H7 (cell line): ENCODE data around the gene ACOX1. TPM values are rescaled to one million over a fixed set of nuclear protein-coding genes. Genes with fewer than 3 reads are reported as not detected.

ENCODE experiments used
- DNase-seq: peaks from one replicate; pipeline ENCODE4 v3.0.0; 2012
- H3K27me3 ChIP-seq: 2 replicates; pipeline ENCODE4 v1.6.0; 2011; ENCODE audit warnings: mild to moderate bottlenecking, low read length; ENCODE audit not compliant: control insufficient read depth, insufficient read depth
- H3K36me3 ChIP-seq: replicated peaks from 2 replicates; pipeline ENCODE4 v1.5.1; 2011; ENCODE audit warnings: low read length; ENCODE audit not compliant: control insufficient read depth, insufficient read depth
- H3K4me3 ChIP-seq: 2 replicates; pipeline ENCODE4 v1.5.1; 2011; ENCODE audit warnings: low read depth, mild to moderate bottlenecking, control low read depth, low read length, moderate library complexity; ENCODE audit not compliant: insufficient read depth
- total RNA-seq: library from RNA; depleted of rRNA; stranded (reverse); fragments of >200 nt; shearing (Covaris generic); gene quantifications from 2 replicates; pipeline ENCODE4 v1.2.3, GENCODE V29; 2014; rRNA removed

The ACOX1 gene
- total RNA-seq = 35.1 and 38.3 TPM in 2 replicates

- Histone ChIP-seq H3K36me3 (no peaks in the 10 kb centered on the region), H3K27me3 (no peaks in the 10 kb centered on the region), H3K4me3 (peak within 1 kb of the TSS; percentile 82)
- DNase-seq = peak; percentile 95
Measured at GRCh38 chr17:75978938-75979704, at the start of gene ACOX1, which contains the start of gene TEN1. Gene ACOX1, minus strand, starts transcription at chr17:75979166. Its CDS starts 93 bp downstream, at chr17:75979073. Gene TEN1, plus strand, starts transcription at chr17:75979240. Its CDS starts 6,953 bp downstream, at chr17:75986193.

GRCh38 chr17:76027159-76027839 is 48.3 kb upstream of the ACOX1 start, which contains the start of gene EVPL:
Gene EVPL, minus strand, starts transcription at chr17:76027306. Its CDS starts 108 bp downstream, at chr17:76027198.
- no peak within 1 kb of the TSS for H3K4me3 ChIP-seq
- H3K36me3 ChIP-seq = no peaks in the 10 kb centered on the region
- H3K27me3 ChIP-seq = no peaks in the 10 kb centered on the region
- peak; percentile 49 for DNase-seq

DNA sequence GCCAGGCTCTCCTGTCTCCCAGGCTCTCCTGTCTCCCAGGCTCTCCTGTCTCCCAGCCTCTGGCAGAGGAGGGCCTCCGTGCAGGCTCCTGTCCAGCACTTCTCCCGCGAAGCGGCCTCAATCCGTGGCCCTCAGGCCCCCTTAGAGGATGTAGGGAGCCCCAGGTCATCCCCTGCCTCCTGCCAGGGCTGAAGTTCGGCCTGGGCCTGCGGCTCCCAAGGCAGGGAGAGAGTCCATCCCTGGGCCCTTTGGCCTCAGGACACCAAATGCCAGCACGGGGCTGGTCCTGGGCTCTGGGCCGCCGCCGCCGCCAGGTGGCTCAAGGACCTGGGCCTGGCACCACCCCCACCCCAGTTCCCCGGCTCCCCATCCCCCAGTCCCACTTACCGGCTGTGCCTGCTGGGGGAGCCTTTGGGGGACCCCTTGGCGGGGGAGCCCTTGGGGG is 47.8 kb upstream of the ACOX1 start:
- no peaks in the 10 kb centered on the region for H3K36me3 ChIP-seq
- no peaks in the 10 kb centered on the region for H3K27me3 ChIP-seq
- peak; percentile 36 for DNase-seq
- no peak overlapping the region for H3K4me3 ChIP-seq

GRCh38 chr17:76025294-76025693 is 46.3 kb upstream of the ACOX1 start:
- Histone ChIP-seq H3K27me3 (no peaks in the 10 kb centered on the region), H3K4me3 (no peak overlapping the region), H3K36me3 (no peaks in the 10 kb centered on the region)
- no peak for DNase-seq

- no peaks in the 10 kb centered on the region for H3K36me3 ChIP-seq
- H3K4me3 ChIP-seq = no peak overlapping the region
- DNase-seq = no peak
- H3K27me3 ChIP-seq = no peaks in the 10 kb centered on the region
Measured at GRCh38 chr17:76024353-76024752, 45.4 kb upstream of the ACOX1 start.

GRCh38 chr17:76023900-76024237 is 44.9 kb upstream of the ACOX1 start:
- Histone ChIP-seq H3K4me3 (no peak overlapping the region), H3K36me3 (no peaks in the 10 kb centered on the region), H3K27me3 (no peaks in the 10 kb centered on the region)
- DNase-seq = no peak

DNA sequence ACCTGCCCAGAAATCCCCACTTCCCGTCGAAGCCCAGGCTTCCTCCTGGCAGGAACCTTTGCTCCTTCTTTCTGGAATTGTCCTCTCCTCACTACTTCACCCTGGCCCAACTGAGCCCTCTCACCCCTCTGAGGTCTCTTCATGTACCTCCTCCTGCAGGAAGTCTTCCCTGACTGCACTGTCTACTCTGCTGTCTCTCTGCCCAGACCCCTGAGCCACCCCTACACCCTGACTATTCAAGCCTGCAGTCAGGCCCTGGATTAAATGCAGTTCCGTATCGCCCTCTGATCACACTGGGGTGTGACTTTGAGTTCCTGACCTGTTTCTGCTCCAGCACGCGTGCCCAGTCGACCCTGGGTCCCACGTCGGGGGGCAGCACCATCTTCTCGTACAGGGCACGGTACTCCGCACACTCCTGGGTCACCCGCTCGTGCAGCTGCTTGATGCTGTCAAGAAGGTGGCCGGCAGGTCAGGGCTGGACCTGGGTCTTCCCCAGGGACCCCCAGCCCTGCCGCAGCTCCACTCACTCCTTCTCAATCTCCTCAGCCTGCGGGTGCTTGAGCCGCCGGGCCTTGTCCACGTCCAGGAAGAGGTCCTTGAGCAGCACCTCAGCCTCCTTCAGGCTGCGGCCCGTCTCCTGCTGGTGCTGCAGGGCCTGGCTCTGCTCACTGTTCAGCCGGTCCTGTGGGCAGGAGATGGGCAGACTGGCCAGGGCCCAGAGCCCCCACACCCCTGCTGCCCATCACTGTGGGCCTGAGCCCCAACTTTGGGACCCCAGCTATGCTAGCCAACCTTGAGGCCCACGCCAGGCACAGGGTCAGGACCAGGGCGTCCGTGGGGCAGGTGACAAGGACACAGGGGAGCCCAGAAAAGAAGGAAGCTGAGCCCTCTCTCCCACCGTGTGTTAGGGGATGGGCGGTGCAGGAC is 44.3 kb upstream of the ACOX1 start:
- no peaks in the 10 kb centered on the region for H3K27me3 ChIP-seq
- DNase-seq = no peak
- H3K36me3 ChIP-seq = no peaks in the 10 kb centered on the region
- no peak overlapping the region for H3K4me3 ChIP-seq

DNA sequence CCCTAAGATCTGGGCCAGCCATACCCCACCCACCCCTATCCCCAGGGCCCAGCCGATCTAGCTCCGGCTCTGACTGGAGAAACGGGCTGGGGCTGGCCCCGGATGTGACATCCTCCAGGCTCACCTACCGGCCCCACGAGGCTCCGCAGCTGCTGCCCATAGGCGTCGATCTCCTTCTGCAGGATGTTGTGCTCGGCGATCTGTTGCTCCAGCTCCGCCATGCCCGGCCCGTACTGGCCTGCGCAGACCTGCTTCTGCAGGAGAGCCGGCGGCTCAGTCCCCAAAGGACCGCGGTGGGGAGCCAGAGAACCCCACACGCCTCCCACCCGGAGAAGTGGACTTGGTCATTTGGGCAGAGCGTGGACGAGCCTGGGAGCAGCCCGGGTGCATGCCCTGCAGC is 43.3 kb upstream of the ACOX1 start:
- peak; percentile 59 for DNase-seq
- Histone ChIP-seq H3K36me3 (no peaks in the 10 kb centered on the region), H3K27me3 (no peaks in the 10 kb centered on the region), H3K4me3 (no peak overlapping the region)

- H3K36me3 ChIP-seq = no peaks in the 10 kb centered on the region
- H3K27me3 ChIP-seq = no peaks in the 10 kb centered on the region
- DNase-seq = peak; percentile 33
- H3K4me3 ChIP-seq = no peak overlapping the region
Measured at GRCh38 chr17:76019833-76020467, 41.0 kb upstream of the ACOX1 start.

DNA sequence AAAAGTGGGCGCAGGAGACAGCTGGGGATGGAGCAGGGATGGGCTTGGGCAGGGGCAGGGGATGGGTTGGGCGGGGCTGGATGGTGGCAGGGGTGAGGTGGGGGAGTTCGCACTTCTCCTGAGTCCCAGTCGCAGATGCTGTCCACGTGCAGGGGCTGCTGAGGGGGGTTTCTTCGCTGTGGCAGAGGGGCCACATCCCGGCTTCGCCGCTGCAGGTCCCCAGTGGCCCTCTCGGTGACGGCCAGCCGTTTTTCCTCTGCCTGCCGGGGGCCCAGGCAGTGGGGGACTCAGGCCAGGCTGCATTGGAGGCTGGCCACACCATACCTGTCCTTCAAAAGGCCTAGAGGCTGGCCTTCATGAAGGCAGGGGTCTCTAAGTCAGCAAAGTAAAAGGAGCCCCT is 39.8 kb upstream of the ACOX1 start:
- DNase-seq = peak; percentile 60

GRCh38 chr17:76018340-76018680 is 39.3 kb upstream of the ACOX1 start:
- DNase-seq = peak; percentile 50
- no peak overlapping the region for H3K4me3 ChIP-seq
- no peaks in the 10 kb centered on the region for H3K27me3 ChIP-seq
- no peaks in the 10 kb centered on the region for H3K36me3 ChIP-seq

More for the DNA sequence above, 39.8 kb upstream of the ACOX1 start:
- Histone ChIP-seq H3K36me3 (no peaks in the 10 kb centered on the region), H3K4me3 (no peak overlapping the region), H3K27me3 (no peaks in the 10 kb centered on the region)

DNA sequence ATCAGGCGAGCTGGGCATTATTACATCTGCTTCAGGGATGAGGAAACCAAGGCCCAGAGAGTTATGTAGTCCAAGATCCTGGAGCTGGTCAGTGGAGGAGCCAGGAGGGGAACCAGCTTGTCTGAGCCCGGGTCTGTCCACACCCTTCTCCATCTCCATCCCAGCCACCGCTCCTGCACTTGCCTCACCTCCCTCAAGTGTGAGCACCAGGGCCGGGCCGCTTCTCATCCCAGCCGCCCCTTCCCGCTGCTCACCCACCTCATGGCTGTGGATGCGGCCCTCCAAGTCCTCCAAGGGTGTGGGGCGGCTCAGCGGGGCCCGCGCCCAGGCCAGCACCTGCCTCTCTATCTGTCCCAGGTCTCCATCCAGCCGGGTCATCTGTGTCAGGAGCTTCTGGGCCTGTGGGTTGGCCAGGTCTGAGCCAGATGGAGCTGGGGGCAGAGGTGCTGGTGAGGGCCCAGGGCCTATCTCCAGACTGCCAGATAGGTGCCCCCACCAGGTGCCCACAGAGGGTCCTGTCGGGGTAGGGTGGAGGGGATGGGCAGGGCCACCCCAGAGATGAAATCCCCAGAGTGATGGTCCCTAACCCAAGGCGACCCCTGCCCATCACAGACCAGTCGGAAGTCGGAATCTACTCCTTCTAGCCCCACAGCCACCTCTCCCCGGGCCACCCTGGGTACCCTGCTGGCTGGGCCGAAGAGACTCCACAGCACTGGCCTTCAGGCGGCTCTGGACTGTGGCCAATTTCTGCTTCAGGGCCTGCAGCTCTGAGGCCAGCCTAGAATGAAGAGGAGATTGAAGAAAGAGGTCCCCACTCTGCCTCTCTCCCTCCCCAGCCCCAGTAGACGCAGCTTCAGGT is 38.7 kb upstream of the ACOX1 start:
- Histone ChIP-seq H3K4me3 (no peak overlapping the region), H3K36me3 (no peaks in the 10 kb centered on the region), H3K27me3 (no peaks in the 10 kb centered on the region)
- peak; percentile 43 for DNase-seq

DNA sequence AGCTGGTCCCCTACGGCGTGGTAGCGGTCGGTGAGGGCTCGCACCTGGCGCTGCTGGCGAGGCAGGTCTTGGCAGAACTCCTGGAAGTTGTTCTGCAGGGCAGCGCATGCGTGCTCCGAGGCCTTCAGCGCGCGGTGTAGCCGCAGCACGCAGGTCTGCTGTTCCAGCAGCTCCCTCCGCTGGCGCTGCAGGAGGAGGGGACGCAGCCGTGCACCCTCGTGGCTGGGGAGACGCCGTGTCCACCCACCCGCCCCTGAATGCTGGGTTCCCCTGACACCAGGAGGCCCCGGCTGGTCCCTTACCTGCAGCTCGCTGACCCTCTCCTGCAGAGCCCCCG is 35.9 kb upstream of the ACOX1 start:
- Histone ChIP-seq H3K36me3 (no peaks in the 10 kb centered on the region), H3K4me3 (no peak overlapping the region), H3K27me3 (no peaks in the 10 kb centered on the region)
- peak; percentile 73 for DNase-seq
